ENCODE measurements around the gene FBN1.

The FBN1 gene

DNA sequence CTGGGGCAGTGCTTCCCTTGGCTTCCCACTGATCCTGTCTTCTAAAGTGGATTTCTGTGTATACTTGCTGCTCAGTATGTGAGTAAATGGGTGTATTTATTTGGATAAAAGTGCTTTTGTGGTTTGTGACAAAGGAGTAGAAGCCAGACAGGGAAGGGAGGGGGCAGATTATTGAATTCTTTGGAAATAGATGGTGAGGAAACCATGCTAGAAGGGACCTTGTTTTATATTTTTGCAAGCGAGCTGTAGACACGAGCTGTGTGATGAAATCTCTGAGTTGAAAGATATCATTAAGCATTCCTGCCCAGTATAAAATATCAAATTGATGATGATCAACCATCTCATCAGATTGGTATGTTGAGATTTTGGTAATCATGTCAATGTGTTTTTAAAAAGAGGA lies 245.4 kb downstream of the FBN1 start:
- no peak overlapping the region for H3K4me3 ChIP-seq (ENCODE audit: low read length)
- no peak for TF ChIP-seq ZNF274 (IDR thresholded peaks at IDR 0.05; ENCODE audit: low read depth, low read length)

DNA sequence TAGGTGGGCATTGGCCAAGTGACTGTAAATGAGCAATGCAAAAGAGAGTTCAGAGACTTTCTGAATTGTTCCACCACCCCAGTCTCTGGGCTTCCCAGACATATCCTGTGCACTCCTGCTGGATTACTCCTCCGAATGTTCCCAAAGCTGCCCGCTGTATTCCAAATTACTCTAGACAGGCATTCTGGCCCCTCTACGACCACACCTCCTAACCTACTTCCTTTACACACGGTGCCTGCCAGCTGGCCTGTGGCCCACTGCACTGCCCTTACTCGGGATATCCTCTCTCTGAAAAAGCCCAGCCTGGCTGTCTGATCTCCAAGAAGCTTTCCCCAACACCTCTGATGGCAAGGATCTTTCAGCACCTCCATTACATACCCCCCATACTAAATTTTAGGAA lies 247.7 kb downstream of the FBN1 start:
- TF ChIP-seq ZNF274 (IDR thresholded peaks at IDR 0.05; ENCODE audit: low read depth, low read length), result no peak
- no peak overlapping the region for H3K4me3 ChIP-seq (ENCODE audit: low read length)

GRCh38 chr15:48396020-48396419 lies 249.5 kb downstream of the FBN1 start:
- H3K4me3 ChIP-seq (ENCODE audit: low read length), result no peak overlapping the region
- no peak for TF ChIP-seq ZNF274 (IDR thresholded peaks at IDR 0.05; ENCODE audit: low read depth, low read length)

GRCh38 chr15:48395521-48396011 lies 249.9 kb downstream of the FBN1 start:
- no peak for TF ChIP-seq ZNF274 (IDR thresholded peaks at IDR 0.05; ENCODE audit: low read depth, low read length)

DNA sequence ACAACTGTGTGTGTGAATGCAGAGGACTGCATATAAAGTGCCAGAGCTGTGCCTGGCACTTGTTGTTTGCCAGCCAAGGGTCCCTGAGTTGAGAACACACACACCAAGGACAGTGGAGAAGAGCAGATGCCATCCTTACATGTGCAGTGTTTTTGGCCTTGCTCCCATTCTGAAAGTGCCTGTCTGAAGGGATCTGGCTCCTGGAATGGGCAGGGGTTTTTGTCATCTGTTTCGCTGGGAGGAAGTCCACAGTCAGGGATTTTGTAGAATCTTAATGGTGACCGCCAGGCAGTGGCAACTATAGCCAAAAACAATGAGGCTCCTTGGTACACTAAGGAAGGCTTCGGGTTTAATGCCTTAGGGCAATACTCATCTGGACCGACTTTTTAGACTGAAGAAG lies 250.5 kb downstream of the FBN1 start:
- H3K4me3 ChIP-seq (ENCODE audit: low read length), result no peak overlapping the region
- no peak for TF ChIP-seq ZNF274 (IDR thresholded peaks at IDR 0.05; ENCODE audit: low read depth, low read length)

More at GRCh38 chr15:48395521-48396011, 249.9 kb downstream of the FBN1 start:
- H3K4me3 ChIP-seq (ENCODE audit: low read length), result no peak overlapping the region

DNA sequence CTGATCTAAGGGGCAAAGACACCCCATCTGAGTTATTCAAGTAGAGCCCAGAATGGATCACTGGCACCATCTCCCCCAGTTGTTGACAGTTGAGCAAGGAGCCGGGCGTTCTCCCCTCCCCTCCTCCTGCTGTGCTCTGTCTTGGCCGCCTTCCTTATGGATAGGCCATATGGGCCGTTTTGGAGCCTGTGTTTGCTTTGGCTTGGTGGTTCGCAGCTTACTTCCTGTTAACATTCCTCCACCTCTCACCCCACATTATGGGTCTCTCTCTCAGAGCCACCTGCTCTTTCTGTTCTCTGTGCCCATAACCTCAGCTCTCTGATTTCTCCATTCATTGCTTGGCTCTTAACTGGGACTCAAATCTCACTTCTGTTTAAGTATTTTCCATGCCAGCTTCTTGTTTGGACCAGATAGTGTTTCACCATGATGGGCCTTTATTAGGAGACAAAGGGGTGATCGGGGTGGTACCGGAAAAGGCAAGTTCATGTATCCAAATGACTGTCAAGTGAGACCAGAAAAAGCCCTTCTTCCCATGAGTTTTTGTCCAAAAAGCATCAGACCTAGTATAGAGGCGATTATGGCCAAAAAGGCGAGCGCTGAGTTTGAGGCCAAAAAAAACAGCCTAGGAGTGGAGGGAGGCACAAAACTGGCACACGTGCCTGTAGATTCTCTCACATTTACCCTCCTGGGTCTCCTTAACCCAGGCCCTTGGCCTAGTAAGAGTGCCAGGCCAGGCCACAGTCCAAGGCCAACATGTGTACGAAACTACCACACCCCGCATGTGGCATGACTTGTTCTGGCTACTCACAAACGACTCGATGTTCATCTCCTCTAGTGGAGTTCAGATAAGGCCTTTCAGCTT lies 251.6 kb downstream of the FBN1 start:
- TF ChIP-seq ZNF274 (IDR thresholded peaks at IDR 0.05; ENCODE audit: low read depth, low read length), result no peak
- no peak overlapping the region for H3K4me3 ChIP-seq (ENCODE audit: low read length)

- TF ChIP-seq ZNF274 (IDR thresholded peaks at IDR 0.05; ENCODE audit: low read depth, low read length), result no peak
- no peak overlapping the region for H3K4me3 ChIP-seq (ENCODE audit: low read length)
Observed at GRCh38 chr15:48392356-48392755, 253.2 kb downstream of the FBN1 start.

DNA sequence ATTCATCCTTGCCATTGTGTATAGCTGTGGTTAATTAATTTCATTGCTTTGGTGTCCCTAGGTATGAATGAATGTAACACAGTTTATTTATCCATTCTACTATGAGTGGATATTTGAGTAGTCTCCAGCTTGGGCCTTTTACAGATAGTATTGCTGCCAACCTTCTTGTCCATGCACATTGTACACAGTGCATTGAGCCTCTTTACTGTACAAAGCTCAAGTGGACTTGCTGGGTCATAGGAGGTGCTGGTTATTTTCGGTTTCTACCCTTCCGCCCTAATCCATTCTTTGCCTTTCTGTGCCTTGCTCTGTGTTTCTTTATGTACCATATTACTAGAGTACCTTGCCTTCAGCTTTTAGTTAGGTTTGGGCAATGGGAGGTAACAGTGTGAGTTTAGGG lies 253.6 kb downstream of the FBN1 start:
- no peak for TF ChIP-seq ZNF274 (IDR thresholded peaks at IDR 0.05; ENCODE audit: low read depth, low read length)
- H3K4me3 ChIP-seq (ENCODE audit: low read length), result no peak overlapping the region

DNA sequence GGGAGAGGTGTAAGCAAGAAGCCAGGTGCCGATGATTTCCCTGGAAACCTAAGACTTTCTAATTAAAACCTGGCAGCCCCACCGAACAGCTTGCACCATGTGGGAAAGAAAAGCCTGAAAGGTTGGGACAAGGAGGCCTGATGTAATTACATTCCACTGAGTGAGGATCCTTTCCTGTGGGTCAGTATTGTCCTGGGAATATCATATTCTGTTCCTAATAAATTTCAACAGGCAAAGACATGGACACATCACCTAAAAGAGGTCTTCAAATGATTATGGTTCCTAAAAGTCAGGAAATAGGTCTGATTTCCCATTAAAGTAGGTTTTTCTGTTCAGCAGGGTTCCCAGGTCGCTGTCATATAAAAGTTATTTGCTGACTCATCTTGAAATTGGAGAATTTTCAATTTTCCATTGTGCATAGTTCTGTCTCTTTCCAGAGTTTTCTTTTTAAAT lies 255.8 kb downstream of the FBN1 start:
- no peak overlapping the region for H3K4me3 ChIP-seq (ENCODE audit: low read length)
- no peak for TF ChIP-seq ZNF274 (IDR thresholded peaks at IDR 0.05; ENCODE audit: low read depth, low read length)

DNA sequence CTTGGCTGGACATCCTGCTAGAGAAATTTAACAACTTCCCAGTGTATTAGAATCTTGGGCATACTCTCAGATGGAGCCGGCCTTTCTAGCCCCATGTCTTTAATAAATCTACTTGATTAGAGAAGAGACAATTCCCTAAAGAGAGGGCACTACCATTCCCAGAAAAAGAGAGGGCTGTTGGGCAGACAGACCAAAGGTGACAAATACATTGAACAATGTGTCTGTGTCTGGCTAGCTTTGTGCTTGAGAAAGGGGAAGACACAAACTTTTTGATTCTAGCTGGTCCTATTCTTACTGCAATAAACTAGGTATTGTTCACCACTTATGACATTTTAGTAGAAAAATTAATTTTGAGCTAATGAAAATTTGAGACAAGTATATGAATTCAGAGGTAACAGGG lies 256.6 kb downstream of the FBN1 start:
- no peak overlapping the region for H3K4me3 ChIP-seq (ENCODE audit: low read length)
- no peak for TF ChIP-seq ZNF274 (IDR thresholded peaks at IDR 0.05; ENCODE audit: low read depth, low read length)

DNA sequence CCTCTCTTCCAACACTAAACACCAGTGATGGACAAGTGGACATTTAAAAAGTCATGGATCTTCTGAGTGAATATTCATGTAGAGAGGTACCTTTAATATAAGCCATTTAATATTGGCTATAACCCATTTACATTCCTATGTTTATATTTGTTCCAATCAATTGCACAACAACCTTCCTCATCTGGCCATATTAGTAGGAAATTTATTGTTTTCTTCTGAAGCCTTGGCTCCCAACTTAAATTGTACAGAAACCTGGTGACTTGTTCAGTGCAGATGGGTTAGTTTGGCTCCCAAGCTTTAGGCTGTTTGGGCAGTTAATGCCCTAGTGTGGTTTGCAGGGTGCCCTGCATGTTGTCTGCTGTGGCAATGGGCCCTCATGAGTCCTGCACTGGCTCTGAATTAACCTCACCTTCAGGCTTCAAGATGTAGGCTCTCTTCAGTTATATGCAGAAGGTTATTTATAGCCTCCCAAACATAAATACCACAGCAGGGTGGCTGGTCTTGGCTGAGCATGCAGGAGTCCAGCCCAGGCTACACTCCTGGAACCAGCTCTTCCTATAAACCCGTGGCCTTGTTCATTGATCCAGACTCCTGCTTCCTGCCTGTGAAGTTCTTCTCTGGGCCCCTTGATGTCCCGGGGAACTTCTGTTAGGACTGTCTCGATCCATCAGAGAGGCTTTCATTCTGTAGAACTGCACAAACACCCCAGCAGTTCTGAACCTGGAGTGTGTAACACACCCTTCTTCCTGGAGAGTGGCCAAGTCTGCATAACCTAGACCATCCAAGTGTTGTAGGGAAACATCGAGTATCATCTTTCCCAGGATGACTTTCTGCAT lies 257.3 kb downstream of the FBN1 start:
- no peak for TF ChIP-seq ZNF274 (IDR thresholded peaks at IDR 0.05; ENCODE audit: low read depth, low read length)
- no peak overlapping the region for H3K4me3 ChIP-seq (ENCODE audit: low read length)

- H3K4me3 ChIP-seq (ENCODE audit: low read length), result no peak overlapping the region
- no peak for TF ChIP-seq ZNF274 (IDR thresholded peaks at IDR 0.05; ENCODE audit: low read depth, low read length)
Observed at GRCh38 chr15:48385031-48385830, 260.3 kb downstream of the FBN1 start.

GRCh38 chr15:48384616-48385015 lies 260.9 kb downstream of the FBN1 start:
- H3K4me3 ChIP-seq (ENCODE audit: low read length), result no peak overlapping the region

GRCh38 chr15:48383031-48383430 lies 262.5 kb downstream of the FBN1 start:
- H3K4me3 ChIP-seq (ENCODE audit: low read length), result no peak overlapping the region
- no peak for TF ChIP-seq ZNF274 (IDR thresholded peaks at IDR 0.05; ENCODE audit: low read depth, low read length)

More at GRCh38 chr15:48384616-48385015, 260.9 kb downstream of the FBN1 start:
- TF ChIP-seq ZNF274 (IDR thresholded peaks at IDR 0.05; ENCODE audit: low read depth, low read length), result no peak
